ENCODE results near the gene MYO18B. TPM values are rescaled to one million over a fixed set of nuclear protein-coding genes. Genes with fewer than 3 reads are reported as not detected.

MYO18B gene
- total and polyA plus RNA-seq, 2 donors (not counting 3 experiments of a cell fraction or from before 2014, with no cell fraction given): 0.01 TPM; not detected in 1

- no peaks in the 10 kb centered on the region for H3K36me3 ChIP-seq (ENCODE audit: control insufficient read depth in 2 of 2, extremely low read depth in 1 of 2, insufficient read depth in 2 of 2, low read length in 2 of 2)
- H3K9ac ChIP-seq (replicated peaks; ENCODE audit: extremely low read depth, insufficient read depth, low read length): no peak overlapping the region
- H3K27ac ChIP-seq (ENCODE audit: insufficient read depth, low read depth, low read length): no peak overlapping the region
- CTCF ChIA-PET: interaction anchor here (0.7 kb wide), 1 partner anchor 502 kb away, joined by 3 read pairs; no protein-coding TSS in a partner anchor
- no peaks in the 10 kb centered on the region for H3K4me1 ChIP-seq (ENCODE audit: control insufficient read depth, extremely low read depth, insufficient read depth, low read length)
- DNase-seq (ENCODE audit: low read depth, low spot score) (no peak), FAIRE-seq (no peak)
- no peaks in the 10 kb centered on the region for H3K9me1 ChIP-seq (replicated peaks; ENCODE audit: control insufficient read depth, extremely low read depth, insufficient read depth, low read length)
- no peaks in the 10 kb centered on the region for H3K9me3 ChIP-seq (replicated peaks; ENCODE audit: control insufficient read depth, insufficient read depth, low read length)
- intact Hi-C loops (cut with micrococcal nuclease) (no loop called here), dilution Hi-C loops (cut with MboI; ENCODE audit: extremely low pct_ligation_motif_present, low sequenced_read_pairs) (no loop called here)
- TF ChIP-seq FOS (IDR thresholded peaks at IDR 0.05; ENCODE audit: borderline replicate concordance, insufficient read depth, low read length) (no peak), JUN (IDR thresholded peaks at IDR 0.05; ENCODE audit: borderline replicate concordance, insufficient read depth, insufficient read length, low read depth) (no peak), MYC (IDR thresholded peaks at IDR 0.05; ENCODE audit: low read depth, low read length) (no peak), POLR2A (IDR thresholded peaks at IDR 0.05; ENCODE audit: low read depth, low read length) (no peak), CTCF (IDR thresholded peaks at IDR 0.05; ENCODE audit: extremely low read depth in 1 of 2, insufficient read depth in 1 of 2, low read depth in 1 of 2, low read length in 2 of 2) (no peak), MAX (IDR thresholded peaks at IDR 0.05; ENCODE audit: insufficient read depth, insufficient read length) (no peak), POLR2AphosphoS5 (IDR thresholded peaks at IDR 0.05; ENCODE audit: insufficient read depth, low read depth, low read length) (no peak), EZH2 (IDR thresholded peaks at IDR 0.05; ENCODE audit: borderline replicate concordance, low read depth, low read length, severe bottlenecking) (no peak), GATA2 (IDR thresholded peaks at IDR 0.05; ENCODE audit: insufficient read depth, insufficient read length, low read depth, low read length) (no peak)
- H2AFZ ChIP-seq (ENCODE audit: low read depth, low read length): no peak overlapping the region
- no peak overlapping the region for H3K4me3 ChIP-seq (replicated peaks in 1 of 3; ENCODE audit: insufficient read depth in 1 of 3, low read depth in 1 of 3, low read length in 3 of 3)
- H3K4me2 ChIP-seq (ENCODE audit: insufficient read depth, low read length): no peak overlapping the region
- BruUV-seq (replicated peaks): no TSS peak
- no peaks in the 10 kb centered on the region for H4K20me1 ChIP-seq (replicated peaks; ENCODE audit: control insufficient read depth, extremely low read depth, insufficient read depth, low read length)
- H3K79me2 ChIP-seq (ENCODE audit: control insufficient read depth, insufficient read depth, low read length): no peaks in the 10 kb centered on the region
- no peaks in the 10 kb centered on the region for H3K27me3 ChIP-seq (ENCODE audit: control insufficient read depth in 2 of 2, insufficient read depth in 2 of 2, low read length in 2 of 2)
- POLR2A ChIA-PET: no interaction called here
Observed at GRCh38 chr22:25753252-25753651, 11.3 kb downstream of the MYO18B start.

All from endothelial cell of umbilical vein (primary cell).